Activated naive CD4-positive, alpha-beta T cell treated with Interleukin-2 at 50 U/mL for 16 hours (primary cell): Measurements from ENCODE around the gene ASPSCR1.
"Not testable (repeated sequence)": the region's sequence is repeated elsewhere in the genome, so short reads cannot be mapped to it uniquely, and the experiment has no call there.

Experiments used
- DNase-seq: peaks from one replicate; pipeline ENCODE4 v3.0.0-alpha.2; 2020

The ASPSCR1 gene

GRCh38 chr17:81961521-81962498 is 15.6 kb upstream of the ASPSCR1 start:
- DNase-seq, result no peak

- no peak for DNase-seq
Observed at GRCh38 chr17:81962499-81963441, 14.7 kb upstream of the ASPSCR1 start.

GRCh38 chr17:81964081-81964849 is 13.2 kb upstream of the ASPSCR1 start:
- no peak for DNase-seq

- DNase-seq, result no peak
Observed at GRCh38 chr17:81966343-81967243, 10.8 kb upstream of the ASPSCR1 start.

- no peak for DNase-seq
Observed at GRCh38 chr17:81967244-81967532, 10.2 kb upstream of the ASPSCR1 start.

GRCh38 chr17:81967533-81968395 is 9.7 kb upstream of the ASPSCR1 start:
- peak; percentile 89 for DNase-seq

GRCh38 chr17:81968396-81968745 is 9.1 kb upstream of the ASPSCR1 start:
- no peak for DNase-seq

- DNase-seq, result no peak
Observed at GRCh38 chr17:81968850-81969812, 8.3 kb upstream of the ASPSCR1 start.

GRCh38 chr17:81973432-81973831 is 4.0 kb upstream of the ASPSCR1 start:
- no peak for DNase-seq

- peak; percentile 37 for DNase-seq
Observed at GRCh38 chr17:81976332-81977210, 858 bp upstream of the ASPSCR1 start.

GRCh38 chr17:81978524-81979298 is 1.3 kb downstream of the ASPSCR1 start:
- DNase-seq, result no peak

GRCh38 chr17:81980122-81980521 is 2.7 kb downstream of the ASPSCR1 start:
- no peak for DNase-seq

GRCh38 chr17:81980707-81981343 is 3.4 kb downstream of the ASPSCR1 start:
- no peak for DNase-seq

GRCh38 chr17:81981511-81981910 is 4.1 kb downstream of the ASPSCR1 start:
- DNase-seq, result not testable (repeated sequence)

- no peak for DNase-seq
Observed at GRCh38 chr17:81983011-81983638, 5.7 kb downstream of the ASPSCR1 start.

GRCh38 chr17:81983639-81984373 is 6.4 kb downstream of the ASPSCR1 start:
- DNase-seq, result no peak
